Measurements from ENCODE around the gene KIAA1328. TPM values are rescaled to one million over a fixed set of nuclear protein-coding genes. Genes with fewer than 3 reads are reported as not detected.

Gene KIAA1328
- total and polyA plus RNA-seq, 8 donors = 8.4 to 27.6 (median 22.9) TPM

DNA sequence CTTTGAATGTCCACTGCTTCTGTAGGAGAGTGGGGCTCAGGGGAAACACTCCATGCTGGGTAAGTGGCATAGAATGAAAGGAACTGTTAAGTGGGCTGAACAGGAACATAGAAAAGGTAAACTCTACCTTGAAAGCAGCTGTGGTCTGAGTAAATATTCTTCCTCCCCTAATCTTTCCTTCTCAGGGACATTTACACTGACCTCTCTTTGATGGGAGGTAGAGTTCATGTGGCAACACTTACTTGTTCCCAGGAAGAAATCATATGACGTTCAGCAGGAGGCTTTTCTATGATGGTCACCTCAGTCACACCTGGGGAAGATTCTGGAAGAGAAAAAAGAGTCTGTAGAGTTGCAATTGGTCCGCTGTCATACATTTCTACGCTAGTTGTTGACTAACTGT is 10.3 kb upstream of the KIAA1328 start:
- Histone ChIP-seq H3K9me3 (no peaks in the 10 kb centered on the region), H3K27ac (no peak overlapping the region), H3K36me3 (peaks cover 0 to 31% of the 10 kb centered on the region in 2 donors), H3K27me3 (no peaks in the 10 kb centered on the region), H3K4me3 (no peak overlapping the region), H3K4me1 (no peaks in the 10 kb centered on the region)
- TF ChIP-seq, protein P1, sequence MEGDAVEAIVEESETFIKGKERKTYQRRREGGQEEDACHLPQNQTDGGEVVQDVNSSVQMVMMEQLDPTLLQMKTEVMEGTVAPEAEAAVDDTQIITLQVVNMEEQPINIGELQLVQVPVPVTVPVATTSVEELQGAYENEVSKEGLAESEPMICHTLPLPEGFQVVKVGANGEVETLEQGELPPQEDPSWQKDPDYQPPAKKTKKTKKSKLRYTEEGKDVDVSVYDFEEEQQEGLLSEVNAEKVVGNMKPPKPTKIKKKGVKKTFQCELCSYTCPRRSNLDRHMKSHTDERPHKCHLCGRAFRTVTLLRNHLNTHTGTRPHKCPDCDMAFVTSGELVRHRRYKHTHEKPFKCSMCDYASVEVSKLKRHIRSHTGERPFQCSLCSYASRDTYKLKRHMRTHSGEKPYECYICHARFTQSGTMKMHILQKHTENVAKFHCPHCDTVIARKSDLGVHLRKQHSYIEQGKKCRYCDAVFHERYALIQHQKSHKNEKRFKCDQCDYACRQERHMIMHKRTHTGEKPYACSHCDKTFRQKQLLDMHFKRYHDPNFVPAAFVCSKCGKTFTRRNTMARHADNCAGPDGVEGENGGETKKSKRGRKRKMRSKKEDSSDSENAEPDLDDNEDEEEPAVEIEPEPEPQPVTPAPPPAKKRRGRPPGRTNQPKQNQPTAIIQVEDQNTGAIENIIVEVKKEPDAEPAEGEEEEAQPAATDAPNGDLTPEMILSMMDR (IDR thresholded peaks at IDR 0.05) = no peak
- intact Hi-C loops (cut with DNase I) = no loop called here
- ATAC-seq (no peak), DNase-seq (no peak)

DNA sequence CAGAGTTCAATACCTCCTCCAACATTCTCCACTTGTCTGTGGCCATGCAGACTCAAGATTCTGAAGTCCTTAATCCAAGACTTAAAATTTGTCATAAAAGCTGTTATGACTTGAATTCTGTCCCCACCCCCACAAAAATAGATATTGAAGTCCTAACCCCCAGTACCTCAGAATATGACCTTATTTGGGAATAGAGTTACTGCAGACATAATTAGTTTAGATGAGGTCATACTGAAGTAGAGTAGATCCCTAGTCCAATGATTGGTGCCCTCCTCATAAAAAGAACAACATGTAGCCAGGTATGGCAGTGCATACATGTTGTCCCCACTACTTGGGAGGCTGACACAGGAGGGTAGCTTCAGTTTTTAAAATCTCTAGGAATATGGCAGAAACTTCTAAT is 9.3 kb upstream of the KIAA1328 start:
- intact Hi-C loops (cut with DNase I) = no loop called here
- TF ChIP-seq, protein P1 (IDR thresholded peaks at IDR 0.05) = no peak
- DNase-seq (no peak), ATAC-seq (no peak)
- Histone ChIP-seq H3K36me3 (peaks cover 0 to 30% of the 10 kb centered on the region in 2 donors), H3K4me3 (no peak overlapping the region), H3K9me3 (no peaks in the 10 kb centered on the region), H3K4me1 (no peaks in the 10 kb centered on the region), H3K27ac (no peak overlapping the region), H3K27me3 (no peaks in the 10 kb centered on the region)

DNA sequence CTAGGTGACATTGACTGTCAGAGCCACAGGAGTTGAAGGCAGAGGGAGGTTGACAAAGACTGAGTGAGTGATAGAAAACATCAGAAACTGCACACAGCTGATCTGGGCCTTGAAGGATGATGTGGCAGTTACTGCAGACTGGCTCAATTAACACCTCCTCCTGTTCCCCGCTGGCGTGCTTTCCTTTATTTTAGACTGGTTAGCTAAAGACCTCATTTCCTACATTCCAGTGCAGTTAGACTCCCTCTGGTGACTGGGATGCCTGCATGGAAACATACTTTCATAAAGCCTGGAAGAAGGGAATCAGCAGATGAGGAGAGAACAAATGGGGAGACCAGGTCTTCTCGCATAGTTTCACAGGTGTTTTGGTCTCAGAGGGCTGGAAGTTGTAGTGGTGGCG is 7.2 kb upstream of the KIAA1328 start:
- ATAC-seq = no peak

DNA sequence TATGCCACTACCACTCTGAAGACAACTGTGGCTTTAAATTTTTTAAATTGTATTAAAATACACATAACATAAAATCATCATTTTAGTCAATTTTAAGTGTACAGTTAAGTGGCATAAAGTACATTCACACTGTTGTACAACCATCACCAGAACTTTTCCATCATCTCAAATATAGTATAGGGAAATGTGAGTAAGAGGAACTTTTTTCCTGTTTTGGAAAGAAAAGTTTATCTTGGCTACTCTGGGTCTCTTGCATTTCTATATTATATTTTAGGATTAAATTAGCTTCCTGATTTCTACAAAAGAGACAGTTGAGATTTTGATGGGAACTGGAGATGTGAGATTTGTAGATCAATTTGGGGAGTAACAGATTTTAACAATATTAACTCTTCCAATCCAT is 3.4 kb upstream of the KIAA1328 start:
- H3K4me3 ChIP-seq = no peak overlapping the region
- TF ChIP-seq, protein P1 (IDR thresholded peaks at IDR 0.05) = no peak
- peaks cover 0 to 25% of the 10 kb centered on the region in 2 donors for H3K4me1 ChIP-seq
- no peaks in the 10 kb centered on the region for H3K9me3 ChIP-seq
- peaks cover 0 to 3% of the 10 kb centered on the region in 2 donors for H3K36me3 ChIP-seq
- H3K27me3 ChIP-seq = no peaks in the 10 kb centered on the region
- intact Hi-C loops (cut with DNase I) = no loop called here
- no peak for ATAC-seq
- DNase-seq = no peak
- H3K27ac ChIP-seq = no peak overlapping the region

More for the DNA sequence above, 7.2 kb upstream of the KIAA1328 start:
- DNase-seq = no peak
- H3K27me3 ChIP-seq = no peaks in the 10 kb centered on the region
- H3K27ac ChIP-seq = no peak overlapping the region
- intact Hi-C loops (cut with DNase I) = no loop called here
- H3K36me3 ChIP-seq = peaks cover 0 to 26% of the 10 kb centered on the region in 2 donors
- no peak overlapping the region for H3K4me3 ChIP-seq
- H3K4me1 ChIP-seq = no peaks in the 10 kb centered on the region
- TF ChIP-seq, protein P1 (IDR thresholded peaks at IDR 0.05) = no peak
- no peaks in the 10 kb centered on the region for H3K9me3 ChIP-seq

DNA sequence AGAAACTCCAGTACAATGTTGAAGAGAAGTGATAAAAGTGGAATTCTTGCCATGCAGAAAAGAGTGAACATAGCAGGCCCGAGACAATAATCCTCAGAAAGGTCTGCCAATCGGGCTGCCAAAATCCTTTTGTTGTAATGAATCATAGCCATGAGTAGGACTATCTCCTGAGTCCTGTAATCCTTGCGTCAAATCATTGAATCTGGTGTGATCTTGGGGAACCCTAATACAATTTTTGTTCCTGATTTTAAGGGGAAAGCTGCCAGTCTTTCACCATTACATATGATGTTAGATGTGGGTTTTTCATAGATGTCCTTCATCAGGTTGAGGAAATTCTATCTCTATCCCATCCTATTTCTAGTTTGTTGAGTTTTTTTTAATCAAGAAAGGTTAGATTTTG is 2.4 kb upstream of the KIAA1328 start:
- TF ChIP-seq, protein P1 (IDR thresholded peaks at IDR 0.05) = no peak
- no peaks in the 10 kb centered on the region for H3K27me3 ChIP-seq
- intact Hi-C loops (cut with DNase I) = no loop called here
- H3K4me3 ChIP-seq = no peak overlapping the region
- H3K9me3 ChIP-seq = no peaks in the 10 kb centered on the region
- DNase-seq (no peak), ATAC-seq (no peak)
- peaks cover 0 to 28% of the 10 kb centered on the region in 2 donors for H3K4me1 ChIP-seq
- no peak overlapping the region for H3K27ac ChIP-seq
- peaks cover 0 to 3% of the 10 kb centered on the region in 2 donors for H3K36me3 ChIP-seq

Data from left lung (tissue), 10 donors.